GM18498 (cell line): ENCODE data around the gene GINS1.
"Not testable (repeated sequence)": the region's sequence is repeated elsewhere in the genome, so short reads cannot be mapped to it uniquely, and the experiment has no call there.

ENCODE experiments used
- ATAC-seq: cut with Tn5 transposase; IDR thresholded peaks from one replicate; pipeline ENCODE4 v1.9.1; 2021; ENCODE audit warnings: mild to moderate bottlenecking, moderate library complexity; ENCODE audit not compliant: unreplicated experiment

The GINS1 gene

DNA sequence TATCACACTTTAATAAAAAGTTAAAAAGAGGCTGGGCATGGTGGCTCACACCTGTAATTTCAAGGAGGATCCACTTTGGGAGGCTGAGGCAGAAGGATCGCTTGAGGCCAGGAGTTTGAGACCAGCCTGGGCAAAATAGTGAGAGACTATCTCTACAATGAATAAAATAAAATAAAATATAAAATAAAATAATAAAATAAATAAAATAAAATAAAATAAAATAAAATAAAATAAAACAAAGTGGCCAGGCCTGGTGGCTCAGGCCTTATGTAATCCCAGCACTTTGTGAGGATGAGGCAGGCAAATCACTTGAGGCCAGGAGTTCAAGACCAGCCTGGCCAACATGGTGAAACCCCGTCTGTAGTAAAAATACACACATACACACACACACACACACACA, 65.8 kb downstream of the GINS1 start:
- not testable (repeated sequence) for ATAC-seq

DNA sequence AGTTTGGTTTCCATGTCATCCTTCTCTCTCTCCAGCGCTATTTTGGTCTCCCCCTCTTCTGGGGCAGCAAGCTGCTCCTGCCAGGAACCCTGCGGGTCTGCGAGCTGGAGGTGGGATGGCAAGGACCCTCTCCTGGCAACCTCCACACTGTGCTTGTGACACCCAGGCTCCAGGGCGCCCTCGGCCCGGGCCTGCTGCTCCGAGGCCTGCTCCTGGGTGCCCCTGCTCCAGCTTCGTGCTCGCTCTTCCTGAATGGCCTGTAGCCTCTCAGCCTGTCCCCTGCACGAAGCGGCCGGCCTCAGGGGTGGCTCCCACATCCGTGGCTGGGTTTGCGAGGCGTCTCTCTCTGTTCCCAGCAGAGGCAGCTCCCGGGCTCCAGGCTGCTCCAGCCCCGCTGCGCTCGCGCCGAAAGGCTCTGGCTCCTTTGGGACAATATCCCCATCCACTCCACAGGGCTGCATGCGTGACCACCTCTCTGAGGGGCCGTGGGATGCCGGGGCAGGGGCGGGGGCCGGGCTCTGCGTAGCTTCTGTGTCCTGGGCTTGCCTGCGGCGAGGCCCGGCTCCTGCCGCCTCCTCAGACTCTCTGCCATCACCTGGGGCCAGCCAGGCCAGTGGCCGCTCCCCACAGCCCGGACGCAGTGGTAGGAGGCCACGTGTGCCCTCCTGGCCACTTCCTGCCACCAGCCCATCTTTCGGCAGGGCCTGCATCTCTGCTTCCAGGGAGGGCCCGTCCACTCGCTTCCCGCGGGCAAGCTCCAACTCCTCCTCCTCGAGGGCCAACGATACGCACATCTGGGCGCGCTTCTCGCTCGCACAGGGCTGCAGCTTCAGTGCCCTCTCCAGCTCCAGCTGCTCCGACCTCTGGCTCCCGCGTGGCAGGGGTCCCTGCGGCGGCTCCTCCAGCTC, 68.9 kb downstream of the GINS1 start:
- ATAC-seq, result no peak

DNA sequence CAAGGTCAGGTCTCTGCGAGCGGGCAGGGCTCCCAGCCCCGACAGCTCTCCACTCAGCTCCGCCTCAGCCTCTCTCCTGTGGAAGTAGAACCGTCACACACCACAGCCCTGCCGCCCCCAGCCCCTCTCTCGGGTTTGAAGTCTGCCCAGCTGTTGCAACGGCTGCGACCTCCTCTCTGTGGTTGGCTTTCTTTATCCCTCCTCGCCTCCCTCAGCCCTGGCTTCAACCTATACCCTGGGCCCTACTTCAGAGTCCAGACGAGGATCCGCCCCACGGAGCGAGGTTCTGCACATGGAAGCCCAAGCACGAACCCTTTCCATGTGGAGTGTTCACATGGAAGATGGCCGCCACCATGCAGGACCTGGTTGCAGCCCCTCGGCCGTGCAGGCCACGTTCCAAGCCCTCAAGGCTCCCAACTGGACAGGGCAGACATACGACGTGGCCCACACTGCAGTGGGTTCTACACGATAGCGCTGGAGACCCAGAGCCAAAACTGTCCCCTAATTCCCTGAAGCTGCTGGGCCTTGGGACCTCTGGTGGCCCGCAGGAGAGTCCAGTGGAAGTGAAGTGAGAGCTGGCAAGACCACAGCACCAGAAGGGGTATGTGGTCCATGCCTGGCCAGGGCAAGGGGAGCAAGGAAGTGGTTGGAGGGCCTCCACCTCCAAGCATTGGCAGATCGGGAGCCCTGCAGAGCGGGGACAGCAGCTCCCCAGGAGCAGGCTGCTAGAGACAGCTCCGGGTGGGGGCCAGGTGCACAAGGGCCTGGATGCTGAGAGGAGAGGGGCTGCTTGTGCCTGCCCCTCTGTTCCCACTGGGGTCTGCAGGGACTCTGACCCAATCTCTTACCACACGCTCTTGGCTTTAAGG, 69.8 kb downstream of the GINS1 start:
- ATAC-seq, result no peak

DNA sequence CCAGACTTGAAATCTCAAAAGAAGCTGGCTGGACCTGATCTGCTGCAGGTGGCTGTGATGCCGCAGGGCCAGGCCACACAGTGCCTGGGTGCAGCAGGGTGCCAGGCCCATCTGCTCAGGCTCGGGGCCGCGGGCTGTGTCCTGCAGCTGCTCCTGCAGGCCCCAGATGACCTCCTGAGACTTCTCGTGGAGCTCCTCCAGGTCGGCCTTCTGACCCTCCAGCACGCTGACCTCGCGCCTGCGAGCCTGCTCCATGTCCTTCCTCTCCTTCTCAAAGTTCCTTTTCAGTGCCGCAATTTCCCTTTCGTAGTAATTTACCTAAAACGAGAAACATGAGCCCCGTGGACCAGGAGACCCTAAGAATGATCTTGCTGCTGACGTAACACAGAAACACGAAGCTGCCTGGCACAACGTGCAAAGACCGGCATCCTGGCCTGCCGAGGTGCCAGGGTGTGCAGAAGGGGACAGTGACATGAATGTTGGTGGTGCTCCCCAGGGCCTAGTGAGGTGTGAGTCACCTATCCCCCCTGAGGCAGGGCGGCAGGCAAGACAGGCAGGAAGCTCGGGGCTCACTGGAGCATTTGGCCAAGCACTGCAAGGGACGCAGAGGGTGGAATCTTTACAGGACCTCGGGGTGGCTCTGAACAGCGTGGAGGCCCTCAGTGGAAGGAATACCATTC, 71.6 kb downstream of the GINS1 start:
- no peak for ATAC-seq

DNA sequence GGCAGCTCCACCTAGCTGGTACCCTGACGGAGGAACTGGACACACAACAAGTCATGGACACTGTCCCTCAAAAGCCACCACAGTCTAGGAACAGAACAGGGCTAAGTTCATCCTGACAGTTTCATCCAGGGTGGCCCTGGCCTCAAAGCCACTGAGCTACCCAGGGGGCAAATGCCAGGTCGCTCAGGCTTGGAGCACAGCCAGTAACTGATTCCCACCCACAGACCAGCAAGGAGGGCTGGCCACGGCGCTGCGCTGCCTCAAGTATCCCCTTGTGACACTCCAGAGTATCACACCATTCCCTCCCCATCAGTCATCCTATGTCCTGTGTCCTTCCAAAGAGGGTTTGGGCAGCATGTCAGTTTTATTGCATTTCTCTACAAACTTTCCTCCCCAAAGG, 72.2 kb downstream of the GINS1 start:
- ATAC-seq, result no peak

DNA sequence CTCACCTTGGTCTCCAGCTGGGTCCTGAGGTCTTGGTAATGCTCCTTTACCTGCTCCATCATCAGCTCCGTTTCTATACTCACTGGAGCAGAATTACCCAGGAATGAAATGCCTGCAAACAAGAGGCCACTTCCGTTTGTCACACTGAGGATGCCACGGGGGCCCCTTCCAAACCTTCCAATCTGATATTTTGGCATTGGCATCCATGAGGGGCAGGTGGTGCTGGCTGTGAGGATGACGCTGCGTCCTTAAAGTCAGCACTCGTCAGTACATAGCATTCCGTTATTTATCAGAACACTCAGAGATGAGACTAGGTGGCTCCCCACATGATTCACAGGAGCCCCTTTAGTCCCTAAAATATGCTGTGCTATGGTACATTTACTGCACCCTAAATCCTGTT, 72.7 kb downstream of the GINS1 start:
- no peak for ATAC-seq

DNA sequence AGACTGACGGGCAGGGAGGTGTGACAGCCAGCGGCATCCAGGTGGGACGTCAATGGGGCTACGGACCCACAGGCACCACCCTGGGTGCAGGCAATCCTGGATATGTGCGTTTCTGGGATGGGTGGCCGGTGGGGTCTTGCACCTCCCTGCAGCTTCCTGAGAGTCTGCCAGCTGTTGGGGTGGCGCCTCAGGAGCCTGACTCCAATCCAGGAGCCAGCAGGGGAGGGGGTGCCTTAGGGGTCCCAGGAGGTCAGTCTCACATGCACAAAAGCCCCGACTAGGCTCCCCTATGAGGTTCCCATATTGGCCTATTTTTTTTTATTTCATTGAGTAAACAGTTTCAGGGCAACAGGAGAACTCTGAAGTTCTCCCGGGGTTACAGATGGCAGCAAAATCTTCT, 73.3 kb downstream of the GINS1 start:
- no peak for ATAC-seq

DNA sequence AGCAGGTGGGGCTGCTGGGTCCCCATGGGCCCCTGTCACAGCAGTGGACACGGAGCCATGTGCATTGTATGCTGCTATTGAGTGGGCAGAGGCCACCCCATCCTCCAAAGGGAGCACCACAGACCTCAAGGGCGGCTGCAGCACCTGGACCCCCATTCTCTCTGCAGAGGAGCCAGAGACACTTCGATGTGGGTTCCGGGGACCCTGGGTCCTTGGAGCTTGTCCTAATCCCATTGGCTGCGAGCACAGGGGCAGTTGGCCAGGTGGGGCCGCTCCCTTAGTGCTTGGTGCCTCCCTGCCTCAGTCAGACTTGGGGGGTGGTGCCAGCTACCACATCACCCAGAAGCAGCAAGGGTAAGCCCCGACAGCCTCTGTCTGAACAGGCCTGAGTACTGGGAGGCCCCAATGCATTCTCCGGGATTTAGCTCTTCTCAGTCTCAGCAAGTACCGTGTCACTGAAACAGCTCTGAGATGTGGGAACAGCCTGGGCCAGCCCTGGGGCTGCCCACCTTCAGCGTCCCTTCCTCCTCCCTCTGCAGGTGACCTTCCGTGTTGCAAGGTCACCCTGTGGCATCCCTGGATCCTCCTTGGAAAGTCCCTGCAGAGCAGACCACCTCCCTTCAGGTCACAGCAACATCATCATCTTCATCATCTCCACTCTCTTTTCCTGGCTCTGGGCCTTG, 73.9 kb downstream of the GINS1 start:
- no peak for ATAC-seq

DNA sequence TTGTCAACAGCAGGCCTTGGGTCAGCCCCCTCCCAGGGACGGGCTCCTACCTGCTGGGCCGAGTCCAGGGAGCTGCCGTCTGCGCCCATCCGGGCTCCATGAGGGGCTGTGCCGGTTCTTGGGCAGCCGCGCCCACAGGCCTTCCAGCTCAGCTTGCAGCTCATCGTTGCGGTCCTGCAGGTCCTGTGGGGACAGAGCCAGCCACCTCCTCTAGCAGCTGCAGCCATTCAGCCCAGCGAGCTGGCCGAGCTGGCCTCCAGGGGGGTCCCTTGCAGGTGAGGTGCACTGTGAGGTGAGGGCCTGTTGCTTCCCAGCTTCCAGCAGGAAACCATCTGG, 74.4 kb downstream of the GINS1 start:
- ATAC-seq, result no peak

DNA sequence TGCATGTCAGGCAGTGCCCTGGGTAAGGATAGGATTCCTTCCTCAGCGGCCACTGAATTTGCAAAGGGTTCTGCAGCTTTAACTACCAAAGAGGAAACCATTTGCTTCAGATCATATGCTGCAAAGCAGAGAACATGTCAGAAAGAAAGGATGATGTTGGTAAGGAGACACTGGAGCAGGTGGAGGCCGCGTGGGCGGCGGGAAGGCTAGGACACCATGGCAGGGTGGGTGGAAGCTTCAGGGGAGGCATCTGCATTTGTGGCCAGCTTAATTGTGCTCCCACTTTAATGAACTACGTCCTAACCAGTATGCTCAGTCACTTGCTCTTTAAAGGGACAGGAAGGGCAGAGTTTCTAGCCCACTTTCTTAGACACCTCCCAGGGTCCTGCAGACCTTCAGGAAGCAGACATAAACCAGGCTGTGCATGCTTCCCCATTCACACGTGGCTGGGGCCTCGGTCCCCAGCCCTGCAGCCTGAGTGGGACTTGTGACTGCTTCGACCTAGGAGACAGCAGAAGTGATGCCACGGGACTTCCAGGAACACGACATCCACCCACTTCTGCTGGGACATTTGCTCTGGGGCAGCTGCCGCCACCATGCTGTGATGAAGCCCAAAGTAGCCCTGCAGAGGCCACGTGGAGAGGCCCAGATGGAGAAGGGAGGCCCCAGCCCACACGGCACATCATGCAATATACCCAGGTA, 76.1 kb downstream of the GINS1 start:
- no peak for ATAC-seq

DNA sequence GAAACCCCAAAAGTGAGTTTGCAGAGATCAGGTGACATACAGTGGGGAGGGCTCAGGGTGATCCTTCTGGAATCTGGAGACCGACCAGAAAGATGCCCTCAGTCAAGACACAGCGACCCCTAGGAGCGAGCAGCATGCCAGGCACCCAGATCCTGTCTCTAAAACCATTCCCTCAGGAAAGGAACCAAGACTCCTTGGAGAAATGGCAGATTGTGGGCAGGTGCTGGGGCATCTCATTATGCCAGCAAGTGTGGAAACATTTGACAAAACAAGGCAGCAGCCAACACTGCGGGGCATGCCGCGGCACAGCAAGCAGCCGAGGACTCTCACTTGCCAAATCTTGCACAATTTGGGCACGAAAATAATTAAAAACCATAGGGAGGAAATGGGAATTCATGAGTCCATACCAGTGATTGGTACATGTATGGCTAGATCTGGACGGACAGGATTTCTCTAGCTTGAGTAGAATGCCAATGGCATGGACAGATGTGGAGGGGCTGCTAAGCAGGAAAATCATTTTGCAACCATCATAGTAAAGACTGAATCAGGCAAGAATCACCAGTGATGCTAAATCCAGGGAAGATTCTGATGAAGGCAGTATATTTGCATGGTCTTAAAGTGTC, 76.9 kb downstream of the GINS1 start:
- ATAC-seq, result no peak

DNA sequence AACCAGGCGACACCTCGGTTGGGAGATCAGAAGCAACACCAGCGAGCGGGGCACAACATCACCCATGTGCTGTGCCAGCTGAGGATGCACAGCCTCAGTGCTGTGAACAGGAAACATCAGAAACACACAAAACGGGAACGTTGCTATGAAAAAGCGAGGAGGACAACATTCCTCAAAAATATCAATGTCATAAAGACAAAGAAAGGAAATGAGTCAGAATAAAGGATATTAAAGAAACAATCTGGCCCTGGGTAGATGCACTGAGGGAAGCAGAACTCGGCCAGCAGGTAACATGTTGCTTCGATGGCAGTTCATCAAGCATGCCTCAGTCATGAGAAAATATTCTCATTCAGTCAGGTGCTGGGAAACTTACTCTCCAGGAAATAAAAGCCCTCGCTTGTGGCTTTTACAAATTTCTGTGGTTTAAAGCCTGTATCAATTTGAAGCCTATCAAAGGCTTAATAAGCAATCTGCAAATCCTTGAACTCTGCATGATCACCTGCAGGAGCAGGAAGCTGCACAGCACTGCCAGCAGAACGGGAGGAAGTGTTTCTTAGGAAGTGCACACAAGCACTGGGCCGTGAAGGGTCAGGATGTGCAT, 77.5 kb downstream of the GINS1 start:
- no peak for ATAC-seq

DNA sequence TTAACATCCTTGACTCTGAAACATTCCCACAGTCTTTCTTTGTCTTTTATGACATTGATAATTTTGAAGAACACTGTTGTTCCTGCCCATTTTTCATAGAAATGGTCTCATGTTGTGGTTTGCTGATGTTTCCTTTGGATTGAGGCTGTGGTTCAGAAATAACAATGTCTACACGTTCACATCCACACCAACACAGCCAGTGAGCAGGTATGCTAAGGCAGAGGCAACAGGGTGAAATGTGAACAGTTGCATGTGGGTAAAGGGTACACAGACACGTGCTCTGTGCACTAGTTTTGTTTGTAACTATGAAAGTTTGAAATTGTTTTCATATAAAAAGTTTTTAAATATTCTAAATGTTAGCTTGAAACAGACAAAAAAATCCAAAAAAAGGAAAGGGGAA, 78.4 kb downstream of the GINS1 start:
- no peak for ATAC-seq

DNA sequence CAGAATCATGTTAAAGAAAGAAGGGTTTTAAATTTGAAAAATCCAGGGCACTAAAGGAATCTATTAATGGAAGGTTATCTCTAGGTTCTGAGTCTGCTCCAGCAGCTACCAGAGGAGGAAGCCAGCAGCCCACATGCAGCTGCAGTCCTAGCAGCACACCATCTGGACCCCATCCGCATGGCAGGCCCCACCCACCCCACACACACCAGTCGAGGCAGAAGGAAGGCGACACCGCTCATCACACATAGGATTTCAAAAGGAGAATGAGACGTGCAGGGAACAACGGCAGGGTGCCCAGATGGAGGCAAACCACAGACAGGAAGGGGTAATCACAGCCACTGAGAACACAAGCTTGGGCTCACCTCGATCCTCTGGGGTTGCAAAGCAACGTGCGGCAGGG, 78.9 kb downstream of the GINS1 start:
- ATAC-seq, result no peak

DNA sequence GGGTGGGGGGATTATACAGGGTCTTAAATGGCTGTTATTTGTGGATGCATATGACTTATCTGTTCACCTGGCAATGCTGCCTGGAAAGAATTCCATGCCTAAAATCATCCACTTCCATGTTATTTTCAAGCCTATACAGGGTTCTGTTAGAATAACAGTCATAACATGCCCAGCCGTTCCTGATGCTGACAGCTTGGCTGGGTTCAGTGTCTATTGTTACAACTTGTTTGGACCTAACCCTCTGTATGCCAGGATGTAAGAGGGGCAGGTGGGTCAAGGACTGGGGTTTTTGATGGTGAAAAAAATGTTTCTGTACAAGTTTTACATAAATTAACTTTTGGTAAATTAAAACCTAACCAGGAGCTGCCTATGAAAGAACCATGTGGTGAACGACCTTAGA, 79.8 kb downstream of the GINS1 start:
- no peak for ATAC-seq

DNA sequence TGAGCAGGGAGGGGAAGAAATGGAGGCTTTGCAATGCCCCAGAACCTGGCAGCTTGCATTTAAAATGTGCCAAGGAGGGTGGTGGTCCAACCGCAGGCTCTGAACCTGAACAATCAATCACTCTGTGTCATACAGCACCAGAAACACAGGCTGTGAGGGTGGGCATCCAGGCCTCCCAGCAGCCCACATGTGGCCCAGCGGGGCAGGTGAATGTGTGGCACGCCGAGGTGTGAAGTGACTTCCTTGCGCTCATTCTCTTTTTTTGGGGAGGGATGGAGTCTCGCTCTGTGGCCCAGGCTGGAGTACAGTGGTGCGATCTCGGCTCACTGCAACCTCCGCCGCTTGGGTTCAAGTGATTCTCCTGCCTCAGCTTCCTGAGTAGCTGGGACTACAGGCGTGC, 80.5 kb downstream of the GINS1 start:
- ATAC-seq, result no peak

DNA sequence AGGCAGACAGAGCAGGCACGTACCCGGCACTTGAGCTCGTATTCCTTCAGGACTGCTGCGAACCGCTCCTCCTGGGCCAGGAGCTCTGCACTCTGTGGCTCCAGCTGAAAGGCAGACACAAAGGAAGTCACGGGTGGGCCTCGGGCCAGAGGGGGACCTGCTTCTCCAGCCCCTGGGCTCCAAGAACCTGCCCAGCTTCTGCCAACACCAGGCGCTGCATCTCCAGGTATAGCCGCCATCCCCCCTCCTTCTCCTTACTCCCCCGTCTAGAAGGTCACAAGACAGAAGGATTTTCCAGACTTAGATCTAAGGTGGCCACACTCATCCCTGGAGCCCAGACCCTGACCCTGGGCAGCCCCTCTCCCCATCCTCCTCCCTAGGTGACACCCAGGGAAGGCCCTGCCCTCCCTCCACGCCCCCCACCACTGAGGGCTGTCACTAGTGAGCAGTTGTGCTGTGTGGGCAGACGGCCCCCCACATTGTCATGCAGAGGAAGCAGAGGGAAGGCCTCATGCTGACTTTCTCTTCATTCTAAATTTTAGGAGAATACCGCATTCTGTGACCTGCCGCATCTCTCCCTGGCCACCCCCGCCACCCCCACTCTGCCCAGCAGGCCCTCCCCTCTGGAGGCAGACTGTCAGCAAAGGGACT, 81.9 kb downstream of the GINS1 start:
- no peak for ATAC-seq

DNA sequence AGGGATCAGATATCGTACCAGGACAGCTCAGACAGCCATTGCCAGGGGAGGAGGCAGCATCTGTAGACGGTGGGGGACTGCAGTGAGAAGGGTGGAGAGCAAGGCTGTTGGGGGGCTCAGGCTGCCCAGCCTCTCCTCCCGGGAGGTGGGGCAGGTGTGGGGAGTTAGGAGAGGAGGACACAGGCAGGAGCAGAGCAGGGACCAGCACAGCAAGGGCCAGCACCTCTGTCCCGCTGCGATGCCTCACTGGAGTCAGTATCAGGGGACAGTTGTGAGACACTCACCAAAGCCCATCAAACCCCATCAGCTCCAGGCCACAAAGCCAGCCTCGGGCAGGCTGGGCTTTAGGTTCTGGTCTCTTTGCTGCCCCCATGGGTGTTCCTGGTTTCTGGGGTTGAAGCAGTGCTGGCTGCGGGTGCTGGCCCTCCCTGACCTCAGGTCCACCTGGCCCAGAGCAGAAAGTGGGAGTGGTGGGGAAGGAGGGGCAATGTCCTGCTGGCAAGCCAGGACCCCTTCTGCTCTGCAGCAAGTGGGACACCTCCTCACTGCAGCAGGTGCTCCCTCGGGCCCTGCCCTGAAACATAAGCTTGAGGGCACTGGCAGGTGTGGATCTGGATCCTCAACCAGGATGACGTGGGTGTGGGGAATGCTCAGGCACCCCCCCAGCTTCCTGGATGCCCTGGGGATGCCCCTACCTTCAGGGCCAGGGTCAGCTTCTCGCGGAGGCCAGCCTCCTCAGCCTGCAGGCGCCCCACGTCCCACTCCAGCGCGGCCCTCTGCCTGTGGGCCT, 83.4 kb downstream of the GINS1 start:
- no peak for ATAC-seq
